Mesothelial cell of epicardium (in vitro differentiated cells): ENCODE results near the gene COL26A1. TPM values are rescaled to one million over a fixed set of nuclear protein-coding genes. Genes with fewer than 3 reads are reported as not detected.

Experiments used
- DNase-seq, 2 experiments: peaks; one replicate each; pipeline ENCODE4 v3.0.0; 2021; ENCODE audit warnings: low spot score in 2 of 2; ENCODE audit not compliant: unreplicated experiment in 2 of 2
- H3K27ac Mint-ChIP-seq: 2 replicates; pipeline ENCODE4 v1.8.0; 2021; ENCODE audit warnings: mixed read lengths
- H3K27me3 Mint-ChIP-seq: 2 replicates; pipeline ENCODE4 v1.8.0; 2021; ENCODE audit warnings: low read depth, mixed read lengths
- H3K36me3 Mint-ChIP-seq: 2 replicates; pipeline ENCODE4 v1.8.0; 2021; ENCODE audit warnings: mixed read lengths
- H3K4me1 Mint-ChIP-seq: 2 replicates; pipeline ENCODE4 v1.8.0; 2021; ENCODE audit warnings: mixed read lengths
- H3K4me3 Mint-ChIP-seq: 2 replicates; pipeline ENCODE4 v1.8.0; 2021; ENCODE audit warnings: mild to moderate bottlenecking, moderate library complexity, mixed read lengths
- H3K9me3 Mint-ChIP-seq: 2 replicates; pipeline ENCODE4 v1.8.0; 2021; ENCODE audit warnings: mixed read lengths
- total RNA-seq: library from RNA; stranded (reverse); gene quantifications from 3 replicates; pipeline ENCODE4 v1.2.1, GENCODE V29; 2021
- TF ChIP-seq, protein P1 (sequence below): fragments of 200-600 bp; sonication (generic); IDR thresholded peaks from one replicate; pipeline ENCODE4 v1.5.0; 2021; ENCODE audit warnings: antibody characterized with exemption; ENCODE audit not compliant: unreplicated experiment

The COL26A1 gene
- total RNA-seq, 1 donor from 2014 or later: 105 TPM

DNA sequence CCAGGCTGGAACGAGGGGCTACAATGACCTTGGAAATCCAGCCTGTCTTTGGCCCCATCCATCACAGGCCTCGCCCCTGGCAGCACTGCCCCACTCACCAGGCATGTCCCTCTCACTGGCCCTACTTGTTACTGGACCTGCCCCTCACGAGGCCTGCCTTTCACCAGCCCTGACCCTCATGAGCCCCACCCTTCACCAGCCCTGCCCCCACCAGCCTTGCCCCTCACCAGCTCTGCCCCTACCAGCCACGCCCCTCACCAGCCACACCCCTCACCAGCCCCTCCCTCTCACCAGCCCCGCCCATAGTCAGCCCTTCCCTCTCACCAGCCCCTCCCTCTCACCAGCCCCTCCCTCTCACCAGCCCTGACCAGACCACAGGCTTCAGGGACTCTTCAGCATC, 57.8 kb downstream of the COL26A1 start:
- Mint-ChIP-seq H3K27ac (no peak overlapping the region), H3K9me3 (no peaks in the 10 kb centered on the region), H3K27me3 (no peaks in the 10 kb centered on the region), H3K36me3 (peaks cover 11% of the 10 kb centered on the region), H3K4me1 (no peaks in the 10 kb centered on the region), H3K4me3 (no peak overlapping the region)
- TF ChIP-seq, protein P1, sequence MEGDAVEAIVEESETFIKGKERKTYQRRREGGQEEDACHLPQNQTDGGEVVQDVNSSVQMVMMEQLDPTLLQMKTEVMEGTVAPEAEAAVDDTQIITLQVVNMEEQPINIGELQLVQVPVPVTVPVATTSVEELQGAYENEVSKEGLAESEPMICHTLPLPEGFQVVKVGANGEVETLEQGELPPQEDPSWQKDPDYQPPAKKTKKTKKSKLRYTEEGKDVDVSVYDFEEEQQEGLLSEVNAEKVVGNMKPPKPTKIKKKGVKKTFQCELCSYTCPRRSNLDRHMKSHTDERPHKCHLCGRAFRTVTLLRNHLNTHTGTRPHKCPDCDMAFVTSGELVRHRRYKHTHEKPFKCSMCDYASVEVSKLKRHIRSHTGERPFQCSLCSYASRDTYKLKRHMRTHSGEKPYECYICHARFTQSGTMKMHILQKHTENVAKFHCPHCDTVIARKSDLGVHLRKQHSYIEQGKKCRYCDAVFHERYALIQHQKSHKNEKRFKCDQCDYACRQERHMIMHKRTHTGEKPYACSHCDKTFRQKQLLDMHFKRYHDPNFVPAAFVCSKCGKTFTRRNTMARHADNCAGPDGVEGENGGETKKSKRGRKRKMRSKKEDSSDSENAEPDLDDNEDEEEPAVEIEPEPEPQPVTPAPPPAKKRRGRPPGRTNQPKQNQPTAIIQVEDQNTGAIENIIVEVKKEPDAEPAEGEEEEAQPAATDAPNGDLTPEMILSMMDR: no peak
- DNase-seq: no peak

DNA sequence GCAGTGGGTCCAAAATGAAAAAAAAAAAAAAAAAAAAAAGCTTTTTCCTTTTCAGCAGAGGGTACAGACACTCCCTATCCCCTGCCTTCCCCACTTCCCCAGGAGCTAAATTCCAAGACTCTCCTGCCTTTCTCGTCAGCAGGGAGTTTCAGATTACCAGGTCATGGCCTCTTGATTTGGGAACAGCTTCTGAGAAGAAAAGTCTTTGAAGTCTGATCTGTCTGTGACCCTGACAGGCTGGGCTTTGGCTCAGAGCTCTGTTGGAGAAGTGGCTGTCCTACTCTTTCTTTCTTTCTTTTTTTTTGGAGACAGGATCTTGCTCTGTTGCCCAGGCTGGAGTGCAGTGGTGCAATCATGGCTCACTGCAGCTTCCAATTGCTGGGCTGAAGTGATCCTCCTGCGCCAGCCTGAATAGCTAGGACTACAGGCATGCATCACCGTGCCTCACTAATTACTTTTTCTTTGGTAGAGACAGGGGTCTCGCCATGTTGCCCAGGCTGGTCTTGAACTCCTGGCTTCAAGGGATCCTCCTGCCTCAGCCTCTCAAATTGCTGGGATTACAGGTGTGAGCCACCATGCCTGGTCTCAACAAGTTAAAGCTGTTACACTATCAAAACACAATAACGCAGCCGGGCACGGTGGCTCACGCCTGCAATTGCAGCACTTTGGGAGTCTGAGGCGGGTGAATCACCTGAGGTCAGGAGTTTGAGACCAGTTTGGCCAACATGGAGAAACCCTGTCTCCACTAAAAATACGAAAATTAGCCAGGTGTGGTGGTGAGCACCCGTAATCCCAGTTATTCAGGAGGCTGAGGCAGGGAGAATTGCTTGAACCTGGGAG, 59.9 kb downstream of the COL26A1 start:
- H3K9me3 Mint-ChIP-seq: no peaks in the 10 kb centered on the region
- no peaks in the 10 kb centered on the region for H3K4me1 Mint-ChIP-seq
- TF ChIP-seq, protein P1: no peak
- H3K4me3 Mint-ChIP-seq: no peak overlapping the region
- H3K36me3 Mint-ChIP-seq: peaks cover 8% of the 10 kb centered on the region
- H3K27me3 Mint-ChIP-seq: no peaks in the 10 kb centered on the region
- DNase-seq: no peak
- H3K27ac Mint-ChIP-seq: no peak overlapping the region

DNA sequence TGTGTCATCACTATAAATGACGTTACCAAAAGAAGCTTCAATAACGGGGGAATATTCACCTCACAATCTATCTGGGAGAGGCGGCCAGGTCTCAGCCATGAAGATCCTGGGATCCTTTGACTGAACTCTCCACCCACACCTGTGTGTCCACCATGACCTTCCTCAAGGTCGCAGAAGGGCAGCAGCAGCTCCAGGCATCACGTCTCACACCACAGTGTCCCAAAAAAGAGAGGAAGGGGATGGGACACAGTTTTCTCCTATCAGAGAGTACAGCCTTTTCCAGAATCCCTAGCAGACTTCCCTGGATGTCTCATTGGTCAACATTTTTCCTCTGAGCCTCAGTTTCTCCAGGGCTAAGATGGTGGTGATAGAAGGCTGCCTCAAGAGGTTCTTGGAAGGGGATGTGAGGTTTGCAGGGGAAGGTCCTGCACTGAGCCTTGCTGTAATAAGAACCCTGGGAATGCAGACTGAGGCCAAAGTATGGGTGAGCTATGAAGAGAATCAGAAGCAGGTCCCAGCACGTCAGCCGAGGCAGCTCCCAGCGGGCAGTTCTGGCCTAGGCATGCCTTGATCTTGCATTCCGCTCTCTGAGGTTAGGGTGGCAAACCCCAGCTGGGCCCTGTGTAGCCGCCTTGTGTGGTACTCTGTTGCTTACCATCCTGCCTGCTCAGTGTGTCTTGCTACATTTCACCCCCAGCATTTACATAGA, 63.8 kb downstream of the COL26A1 start:
- Mint-ChIP-seq H3K4me1 (no peaks in the 10 kb centered on the region), H3K36me3 (peaks cover 11% of the 10 kb centered on the region), H3K9me3 (no peaks in the 10 kb centered on the region), H3K4me3 (no peak overlapping the region), H3K27me3 (no peaks in the 10 kb centered on the region), H3K27ac (no peak overlapping the region)
- no peak for DNase-seq
- TF ChIP-seq, protein P1: no peak

DNA sequence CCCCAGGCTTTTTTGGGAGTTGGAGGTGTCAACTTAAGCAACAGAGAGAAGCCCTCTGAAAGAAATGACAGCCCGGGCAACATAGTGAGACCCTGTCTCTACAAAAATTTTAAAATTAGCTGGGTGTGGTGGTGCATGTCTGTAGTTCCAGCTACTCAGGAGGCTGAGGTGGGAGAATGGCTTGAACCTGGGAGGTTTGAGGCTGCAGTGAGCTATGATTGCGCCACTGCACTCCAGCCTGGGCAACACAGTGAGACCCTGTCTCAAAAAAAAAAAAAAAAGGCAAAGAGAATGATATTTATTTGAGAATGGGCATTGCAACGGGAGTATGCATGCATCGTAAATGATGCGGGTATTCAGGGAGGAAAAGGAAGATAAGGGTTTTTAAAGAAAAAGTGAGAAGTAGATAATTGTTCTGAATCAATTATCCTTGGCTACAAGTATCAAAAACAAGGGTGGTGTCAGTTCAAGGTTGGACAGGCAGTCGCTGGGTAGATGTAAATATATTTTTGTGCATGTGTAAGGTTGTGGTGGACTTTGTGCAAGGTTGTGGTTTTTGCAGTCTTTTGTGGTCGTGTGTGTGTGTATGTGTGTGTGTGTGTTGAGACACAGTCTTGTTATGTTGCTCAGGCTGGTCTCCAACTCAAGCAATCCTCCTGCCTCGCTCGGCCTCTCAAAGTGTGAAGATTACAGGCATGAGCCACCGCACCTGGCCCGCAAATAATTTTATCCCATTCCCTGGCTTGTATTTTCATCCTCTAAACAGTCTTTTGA, 65.6 kb downstream of the COL26A1 start:
- Mint-ChIP-seq H3K4me3 (no peak overlapping the region), H3K27me3 (no peaks in the 10 kb centered on the region), H3K4me1 (no peaks in the 10 kb centered on the region), H3K27ac (no peak overlapping the region), H3K9me3 (no peaks in the 10 kb centered on the region), H3K36me3 (peaks cover 12% of the 10 kb centered on the region)
- DNase-seq: no peak
- TF ChIP-seq, protein P1: no peak

DNA sequence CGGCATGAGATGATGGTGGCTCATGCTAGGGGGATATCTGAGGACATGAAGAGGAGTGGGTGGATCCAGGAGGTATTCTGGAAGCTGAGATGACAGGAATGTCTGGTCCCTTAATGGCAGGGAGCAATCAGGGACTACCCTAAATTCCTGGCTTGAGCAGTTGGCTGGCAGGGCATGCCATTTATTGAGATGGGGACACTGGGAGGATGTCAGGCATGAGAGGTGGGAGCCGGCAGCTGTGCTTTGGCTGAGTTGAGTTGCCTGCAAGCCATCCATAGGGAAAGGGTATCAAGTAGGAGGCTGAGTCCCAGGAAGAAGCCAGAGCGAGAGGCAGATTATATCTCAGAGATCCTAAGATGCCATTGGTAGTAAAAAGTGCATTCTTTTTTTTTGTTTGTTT, 69.6 kb downstream of the COL26A1 start:
- no peak for DNase-seq
- peaks cover 18% of the 10 kb centered on the region for H3K4me1 Mint-ChIP-seq
- H3K36me3 Mint-ChIP-seq: peaks cover 6% of the 10 kb centered on the region
- no peaks in the 10 kb centered on the region for H3K9me3 Mint-ChIP-seq
- H3K4me3 Mint-ChIP-seq: no peak overlapping the region
- H3K27ac Mint-ChIP-seq: no peak overlapping the region
- H3K27me3 Mint-ChIP-seq: no peaks in the 10 kb centered on the region
- TF ChIP-seq, protein P1: no peak
